Mucosa of stomach (tissue), 1 donor: ENCODE results near the gene GALNT2.

ENCODE experiments used
- H3K27me3 ChIP-seq: one replicate; pipeline ENCODE4 v1.7.0; 2013; ENCODE audit warnings: mild to moderate bottlenecking, low read length; ENCODE audit not compliant: control insufficient read depth, insufficient read depth
- H3K36me3 ChIP-seq: one replicate; pipeline ENCODE4 v1.7.0; 2013; ENCODE audit warnings: low read length; ENCODE audit not compliant: control insufficient read depth, insufficient read depth
- H3K4me1 ChIP-seq: one replicate; pipeline ENCODE4 v1.7.0; 2013; ENCODE audit warnings: mild to moderate bottlenecking, low read length; ENCODE audit not compliant: control insufficient read depth, insufficient read depth
- H3K4me3 ChIP-seq: one replicate; pipeline ENCODE4 v1.7.0; 2013; ENCODE audit warnings: low read length
- H3K9ac ChIP-seq: one replicate; pipeline ENCODE4 v1.7.0; 2013; ENCODE audit warnings: mild to moderate bottlenecking, low read length, moderate library complexity
- H3K9me3 ChIP-seq: one replicate; pipeline ENCODE4 v1.7.0; 2013; ENCODE audit warnings: mild to moderate bottlenecking, low read length, moderate library complexity; ENCODE audit not compliant: control insufficient read depth
- donor health status: Pancreatic carcinoma.

The GALNT2 gene

DNA sequence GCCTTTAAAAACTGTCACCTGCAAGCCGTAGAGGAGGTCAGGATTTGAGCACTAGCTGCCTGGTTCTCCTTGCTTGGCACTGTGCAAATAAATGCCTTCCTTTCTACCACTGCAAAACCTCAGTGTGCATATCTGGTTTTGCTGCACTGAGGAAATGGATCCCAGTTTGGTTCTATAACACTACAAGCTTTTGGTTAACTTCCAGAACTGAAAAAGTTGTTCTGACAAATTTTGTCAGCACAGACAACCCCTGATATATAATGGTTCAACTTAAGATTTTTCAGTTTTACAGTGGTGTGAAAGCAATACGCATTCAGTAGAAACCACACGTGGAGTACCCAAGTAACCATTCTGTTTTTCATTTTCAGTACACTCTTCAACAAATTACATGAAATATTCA lies 29.8 kb upstream of the GALNT2 start:
- Histone ChIP-seq H3K36me3 (no peaks in the 10 kb centered on the region), H3K27me3 (no peaks in the 10 kb centered on the region), H3K4me1 (no peaks in the 10 kb centered on the region), H3K9ac (no peak overlapping the region), H3K9me3 (no peaks in the 10 kb centered on the region), H3K4me3 (no peak overlapping the region)

- Histone ChIP-seq H3K9me3 (no peaks in the 10 kb centered on the region), H3K9ac (no peak overlapping the region), H3K27me3 (no peaks in the 10 kb centered on the region), H3K4me1 (no peaks in the 10 kb centered on the region), H3K36me3 (no peaks in the 10 kb centered on the region), H3K4me3 (no peak overlapping the region)
Measured at GRCh38 chr1:230040440-230040839, 26.6 kb upstream of the GALNT2 start.

- Histone ChIP-seq H3K27me3 (no peaks in the 10 kb centered on the region), H3K9me3 (no peaks in the 10 kb centered on the region), H3K4me3 (no peak overlapping the region), H3K9ac (no peak overlapping the region), H3K4me1 (no peaks in the 10 kb centered on the region), H3K36me3 (no peaks in the 10 kb centered on the region)
Measured at GRCh38 chr1:230043081-230043480, 24.0 kb upstream of the GALNT2 start.

DNA sequence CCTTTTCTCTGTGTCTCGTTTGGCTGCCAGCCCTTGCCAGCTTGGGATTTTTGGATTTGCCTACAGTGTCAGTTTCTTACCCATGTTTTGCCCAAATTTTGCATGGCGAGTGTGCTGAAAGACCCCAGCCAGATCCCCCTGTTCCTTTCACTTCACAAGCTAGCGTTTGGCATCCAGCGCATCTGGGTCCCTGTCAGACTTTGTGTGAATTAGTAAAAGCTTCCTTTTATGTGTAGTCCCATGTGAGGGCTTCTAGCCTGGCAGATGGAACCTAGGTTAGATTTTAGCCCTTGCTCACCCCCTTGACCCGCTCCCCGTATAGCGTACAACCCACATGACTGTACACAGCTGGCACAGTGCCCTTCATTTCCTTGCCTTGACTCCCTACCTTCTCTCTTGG lies 22.3 kb upstream of the GALNT2 start:
- Histone ChIP-seq H3K9ac (no peak overlapping the region), H3K9me3 (no peaks in the 10 kb centered on the region), H3K36me3 (no peaks in the 10 kb centered on the region), H3K27me3 (no peaks in the 10 kb centered on the region), H3K4me1 (no peaks in the 10 kb centered on the region), H3K4me3 (no peak overlapping the region)

DNA sequence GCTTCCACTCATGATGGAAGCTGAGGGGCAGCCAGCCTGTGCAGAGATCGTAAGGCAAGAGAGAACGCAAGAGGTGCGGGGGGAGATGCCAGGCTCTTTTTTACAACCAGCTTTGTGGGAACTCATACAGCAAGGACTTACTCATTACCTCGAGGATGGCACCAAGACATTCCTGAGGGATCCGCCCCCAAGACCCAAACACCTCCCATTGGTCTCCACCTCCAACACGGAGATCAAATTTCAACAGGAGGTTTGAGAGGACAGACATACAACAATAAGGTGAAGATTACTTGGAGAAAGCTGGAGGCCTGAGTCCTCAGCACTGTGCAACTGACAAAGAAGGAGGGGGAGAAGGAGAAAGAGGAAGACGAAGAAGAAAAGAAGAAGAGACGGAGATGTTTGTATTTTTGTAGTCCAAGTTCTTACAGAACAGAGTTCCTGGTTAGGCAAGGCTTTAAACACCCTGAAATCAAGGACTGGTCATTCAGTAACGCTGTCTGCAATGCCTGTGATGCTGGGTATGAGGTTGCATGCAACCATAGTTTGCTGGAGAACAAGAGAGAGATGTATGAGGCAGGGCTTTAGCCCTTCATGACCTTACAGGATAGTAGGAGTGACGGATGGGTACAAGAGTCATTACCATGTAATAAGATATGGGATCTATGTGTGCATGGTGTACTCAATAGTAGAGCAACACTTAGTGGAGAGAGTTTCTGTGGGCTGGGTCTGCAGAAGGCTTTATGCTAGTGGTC lies 19.7 kb upstream of the GALNT2 start:
- Histone ChIP-seq H3K4me3 (no peak overlapping the region), H3K36me3 (no peaks in the 10 kb centered on the region), H3K4me1 (no peaks in the 10 kb centered on the region), H3K9me3 (no peaks in the 10 kb centered on the region), H3K27me3 (no peaks in the 10 kb centered on the region), H3K9ac (no peak overlapping the region)

DNA sequence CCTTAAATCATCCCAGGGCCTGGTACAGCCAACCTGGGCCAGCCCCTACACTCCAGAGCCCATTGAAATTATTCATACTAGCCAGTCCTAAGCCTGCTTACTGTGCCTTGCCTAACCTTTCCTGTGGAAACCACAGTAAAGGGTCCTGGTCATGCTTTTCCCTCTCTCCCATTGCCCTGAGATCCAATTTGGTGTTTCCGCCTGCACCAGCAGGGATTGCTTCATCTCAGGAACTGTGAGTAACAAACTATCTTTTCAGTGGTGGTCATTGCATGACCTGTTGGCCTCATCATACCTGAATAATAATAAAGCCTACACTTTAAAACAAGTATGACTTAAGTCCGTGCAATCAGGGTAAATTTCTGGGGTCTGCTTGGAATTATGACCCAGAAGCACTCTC lies 18.7 kb upstream of the GALNT2 start:
- H3K36me3 ChIP-seq, result no peaks in the 10 kb centered on the region
- no peaks in the 10 kb centered on the region for H3K4me1 ChIP-seq
- H3K9me3 ChIP-seq, result no peaks in the 10 kb centered on the region
- no peaks in the 10 kb centered on the region for H3K27me3 ChIP-seq
- no peak overlapping the region for H3K9ac ChIP-seq
- H3K4me3 ChIP-seq, result no peak overlapping the region

- Histone ChIP-seq H3K27me3 (no peaks in the 10 kb centered on the region), H3K9ac (no peak overlapping the region), H3K36me3 (no peaks in the 10 kb centered on the region), H3K9me3 (no peaks in the 10 kb centered on the region), H3K4me3 (no peak overlapping the region), H3K4me1 (no peaks in the 10 kb centered on the region)
Measured at GRCh38 chr1:230048922-230049321, 18.1 kb upstream of the GALNT2 start.

DNA sequence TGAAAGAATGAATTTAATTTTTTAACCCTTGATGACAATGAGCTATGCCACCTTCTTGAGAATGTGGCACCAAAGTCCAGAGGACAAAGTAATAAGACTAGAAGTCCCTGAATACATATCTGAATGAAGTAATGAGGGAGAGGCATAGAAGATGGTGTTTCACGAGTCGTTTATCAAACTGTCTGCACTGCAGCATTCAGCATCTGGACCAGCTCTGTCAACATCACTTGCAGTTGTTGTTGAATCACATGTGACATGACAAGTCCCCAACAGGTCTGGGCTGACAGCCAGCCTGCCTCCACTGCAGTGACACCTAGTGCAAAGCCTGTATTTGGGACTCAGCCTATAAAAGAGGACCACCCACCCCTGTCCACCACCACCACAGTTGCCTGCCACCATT lies 17.3 kb upstream of the GALNT2 start:
- no peaks in the 10 kb centered on the region for H3K4me1 ChIP-seq
- H3K9ac ChIP-seq, result no peak overlapping the region
- no peak overlapping the region for H3K4me3 ChIP-seq
- no peaks in the 10 kb centered on the region for H3K27me3 ChIP-seq
- H3K36me3 ChIP-seq, result no peaks in the 10 kb centered on the region
- H3K9me3 ChIP-seq, result no peaks in the 10 kb centered on the region

- no peaks in the 10 kb centered on the region for H3K27me3 ChIP-seq
Measured at GRCh38 chr1:230050973-230051735, 15.9 kb upstream of the GALNT2 start.

DNA sequence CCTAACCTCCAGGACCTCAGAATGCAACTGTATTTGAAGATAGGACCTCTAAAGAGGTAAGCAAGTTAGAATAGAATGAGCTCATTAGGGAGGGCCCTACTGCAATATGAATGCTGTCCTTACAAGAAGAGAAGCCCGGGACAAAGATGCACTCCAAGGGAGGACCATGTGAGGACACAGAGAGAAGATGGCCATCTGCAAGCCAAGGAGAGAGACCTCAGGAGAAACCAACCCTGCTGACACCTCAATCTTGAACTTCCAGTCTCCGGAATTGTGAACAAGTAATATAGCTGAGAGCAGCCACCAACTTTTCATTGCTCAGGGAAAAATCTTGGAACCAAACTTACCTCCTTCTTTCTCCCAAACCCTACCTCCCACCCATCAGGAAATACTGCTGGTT lies 15.0 kb upstream of the GALNT2 start:
- Histone ChIP-seq H3K27me3 (no peaks in the 10 kb centered on the region), H3K9me3 (no peaks in the 10 kb centered on the region), H3K4me1 (no peaks in the 10 kb centered on the region), H3K9ac (no peak overlapping the region), H3K36me3 (no peaks in the 10 kb centered on the region), H3K4me3 (no peak overlapping the region)

More at GRCh38 chr1:230050973-230051735, 15.9 kb upstream of the GALNT2 start:
- no peak overlapping the region for H3K9ac ChIP-seq
- H3K4me3 ChIP-seq, result no peak overlapping the region
- no peaks in the 10 kb centered on the region for H3K9me3 ChIP-seq
- no peaks in the 10 kb centered on the region for H3K4me1 ChIP-seq
- H3K36me3 ChIP-seq, result no peaks in the 10 kb centered on the region

- Histone ChIP-seq H3K36me3 (no peaks in the 10 kb centered on the region), H3K27me3 (no peaks in the 10 kb centered on the region), H3K9ac (no peak overlapping the region), H3K4me1 (no peaks in the 10 kb centered on the region), H3K4me3 (no peak overlapping the region), H3K9me3 (no peaks in the 10 kb centered on the region)
Measured at GRCh38 chr1:230052665-230053064, 14.4 kb upstream of the GALNT2 start.

DNA sequence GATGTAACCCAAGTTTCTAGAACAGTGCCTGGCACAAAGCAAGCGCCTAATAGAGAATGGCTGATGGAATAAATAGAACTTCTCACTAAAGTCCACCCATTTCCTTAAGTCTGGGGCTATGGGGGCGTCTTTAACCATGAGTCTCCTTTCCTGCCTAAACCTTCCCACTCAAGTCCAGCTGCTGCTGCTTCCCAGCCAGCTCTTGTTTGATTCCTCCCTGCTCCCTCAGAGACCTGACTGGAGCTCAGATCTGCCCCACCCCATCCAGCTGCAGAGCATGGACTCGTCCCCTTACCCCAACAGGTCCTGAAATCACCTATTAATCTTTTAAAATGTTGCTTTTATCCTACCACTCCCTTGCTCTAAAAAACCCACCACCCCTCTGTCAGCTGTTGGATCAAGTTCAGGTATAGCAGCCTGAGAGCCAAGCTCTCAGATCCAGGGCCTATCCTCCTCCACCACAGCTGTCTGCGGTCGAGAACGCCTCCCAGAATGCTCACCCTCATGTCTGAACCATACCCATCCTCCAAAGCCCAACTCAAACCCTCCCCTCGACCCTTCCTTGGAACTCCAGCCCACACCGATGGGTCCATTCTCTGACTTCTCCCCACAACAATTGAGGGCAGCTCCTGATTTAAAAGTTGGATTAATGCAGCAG lies 12.8 kb upstream of the GALNT2 start:
- H3K36me3 ChIP-seq, result no peaks in the 10 kb centered on the region
- H3K4me1 ChIP-seq, result no peaks in the 10 kb centered on the region
- no peak overlapping the region for H3K9ac ChIP-seq
- H3K4me3 ChIP-seq, result no peak overlapping the region
- no peaks in the 10 kb centered on the region for H3K27me3 ChIP-seq
- no peaks in the 10 kb centered on the region for H3K9me3 ChIP-seq
